Midbrain (tissue), 1 donor: ENCODE measurements around the gene CAMSAP3.

Experiments used
- DNase-seq: peaks from one replicate; lab custom pipeline; 2025; lab: John Stamatoyannopoulos, UW

Gene CAMSAP3

GRCh38 chr19:7611541-7612279 lies 16.0 kb downstream of the CAMSAP3 start:
- DNase-seq, result no peak

- no peak for DNase-seq
Measured at GRCh38 chr19:7612282-7613274, 16.9 kb downstream of the CAMSAP3 start.

GRCh38 chr19:7614859-7615741 lies 19.4 kb downstream of the CAMSAP3 start:
- no peak for DNase-seq

- no peak for DNase-seq
Measured at GRCh38 chr19:7617172-7617571, 21.5 kb downstream of the CAMSAP3 start.

GRCh38 chr19:7617735-7618134 lies 22.1 kb downstream of the CAMSAP3 start:
- DNase-seq, result no peak

- no peak for DNase-seq
Measured at GRCh38 chr19:7618348-7618747, 22.7 kb downstream of the CAMSAP3 start.

- no peak for DNase-seq
Measured at GRCh38 chr19:7618771-7619510, 23.3 kb downstream of the CAMSAP3 start.

- no peak for DNase-seq
Measured at GRCh38 chr19:7619671-7620441, 24.2 kb downstream of the CAMSAP3 start.

- no peak for DNase-seq
Measured at GRCh38 chr19:7620442-7621412, 25.1 kb downstream of the CAMSAP3 start.

- no peak for DNase-seq
Measured at GRCh38 chr19:7622933-7623685, 27.4 kb downstream of the CAMSAP3 start.

GRCh38 chr19:7623725-7624603 lies 28.3 kb downstream of the CAMSAP3 start:
- DNase-seq, result no peak

- no peak for DNase-seq
Measured at GRCh38 chr19:7624810-7625209, 29.1 kb downstream of the CAMSAP3 start.

- no peak for DNase-seq
Measured at GRCh38 chr19:7625763-7626372, 30.2 kb downstream of the CAMSAP3 start.

GRCh38 chr19:7627166-7627565 lies 31.5 kb downstream of the CAMSAP3 start:
- no peak for DNase-seq

- DNase-seq, result no peak
Measured at GRCh38 chr19:7628589-7629311, 33.1 kb downstream of the CAMSAP3 start.

GRCh38 chr19:7629347-7630054 lies 33.8 kb downstream of the CAMSAP3 start, which contains the start of the genes PET100 and XAB2:
Gene PET100 (plus strand): TSS chr19:7629793. CDS start chr19:7629834, 41 bp downstream.
Gene XAB2 (minus strand): TSS chr19:7629545. CDS start chr19:7629527, 18 bp downstream.
- DNase-seq, result peak; percentile 99
